GM12875 (cell line): ENCODE measurements around the gene SLC22A3.

Experiments
- H3K4me3 ChIP-seq: one replicate; pipeline ENCODE4 v1.5.1; 2011; ENCODE audit warnings: low read depth, low read length, control low read depth
- TF ChIP-seq, protein P1 (sequence below): IDR thresholded peaks from 2 replicates; pipeline ENCODE4 v1.5.1; 2011; ENCODE audit warnings: low read depth, mild to moderate bottlenecking, control low read depth, inconsistent platforms, low read length, moderate library complexity, borderline replicate concordance; ENCODE audit not compliant: insufficient read depth

SLC22A3 gene

DNA sequence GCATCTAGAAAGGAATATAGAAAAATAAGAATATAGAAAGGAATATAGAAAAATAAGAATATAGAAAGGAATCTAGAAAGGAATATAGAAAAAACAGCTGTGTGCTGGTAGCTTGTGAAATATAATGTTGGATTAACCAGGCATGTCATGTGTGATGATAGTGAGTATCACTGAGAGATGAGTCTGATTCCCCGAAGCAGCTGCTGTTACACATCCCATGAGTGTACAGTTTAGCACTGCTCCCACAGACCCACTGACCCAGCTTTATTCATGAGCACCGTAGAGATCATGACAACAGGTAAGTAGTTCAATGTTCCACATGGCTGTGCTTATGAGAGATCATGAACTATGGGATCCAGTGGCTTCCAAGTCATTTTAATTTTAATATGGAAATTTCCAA lies 64.8 kb downstream of the SLC22A3 start:
- TF ChIP-seq, protein P1, sequence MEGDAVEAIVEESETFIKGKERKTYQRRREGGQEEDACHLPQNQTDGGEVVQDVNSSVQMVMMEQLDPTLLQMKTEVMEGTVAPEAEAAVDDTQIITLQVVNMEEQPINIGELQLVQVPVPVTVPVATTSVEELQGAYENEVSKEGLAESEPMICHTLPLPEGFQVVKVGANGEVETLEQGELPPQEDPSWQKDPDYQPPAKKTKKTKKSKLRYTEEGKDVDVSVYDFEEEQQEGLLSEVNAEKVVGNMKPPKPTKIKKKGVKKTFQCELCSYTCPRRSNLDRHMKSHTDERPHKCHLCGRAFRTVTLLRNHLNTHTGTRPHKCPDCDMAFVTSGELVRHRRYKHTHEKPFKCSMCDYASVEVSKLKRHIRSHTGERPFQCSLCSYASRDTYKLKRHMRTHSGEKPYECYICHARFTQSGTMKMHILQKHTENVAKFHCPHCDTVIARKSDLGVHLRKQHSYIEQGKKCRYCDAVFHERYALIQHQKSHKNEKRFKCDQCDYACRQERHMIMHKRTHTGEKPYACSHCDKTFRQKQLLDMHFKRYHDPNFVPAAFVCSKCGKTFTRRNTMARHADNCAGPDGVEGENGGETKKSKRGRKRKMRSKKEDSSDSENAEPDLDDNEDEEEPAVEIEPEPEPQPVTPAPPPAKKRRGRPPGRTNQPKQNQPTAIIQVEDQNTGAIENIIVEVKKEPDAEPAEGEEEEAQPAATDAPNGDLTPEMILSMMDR, result no peak
- H3K4me3 ChIP-seq, result no peak overlapping the region

DNA sequence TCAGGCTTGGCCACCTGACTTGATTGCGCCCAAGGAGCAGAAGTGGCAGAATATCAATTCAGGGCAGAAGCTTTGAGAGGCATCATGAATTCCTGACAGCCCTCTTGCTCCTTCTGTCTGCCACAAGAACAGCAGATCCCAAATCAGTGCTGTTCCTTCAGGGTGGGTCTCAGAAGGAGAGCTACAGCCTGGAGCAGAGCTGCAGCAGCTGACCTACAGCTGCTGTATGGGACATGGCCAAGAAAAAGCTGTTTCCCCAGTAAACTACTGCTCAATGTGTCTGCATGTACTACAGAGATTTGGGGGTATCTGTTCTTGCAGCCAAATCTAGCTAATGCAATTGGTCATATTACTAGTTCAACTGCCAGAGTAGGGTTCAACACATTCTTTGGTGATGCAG lies 69.0 kb downstream of the SLC22A3 start:
- no peak overlapping the region for H3K4me3 ChIP-seq
- TF ChIP-seq, protein P1, result no peak

DNA sequence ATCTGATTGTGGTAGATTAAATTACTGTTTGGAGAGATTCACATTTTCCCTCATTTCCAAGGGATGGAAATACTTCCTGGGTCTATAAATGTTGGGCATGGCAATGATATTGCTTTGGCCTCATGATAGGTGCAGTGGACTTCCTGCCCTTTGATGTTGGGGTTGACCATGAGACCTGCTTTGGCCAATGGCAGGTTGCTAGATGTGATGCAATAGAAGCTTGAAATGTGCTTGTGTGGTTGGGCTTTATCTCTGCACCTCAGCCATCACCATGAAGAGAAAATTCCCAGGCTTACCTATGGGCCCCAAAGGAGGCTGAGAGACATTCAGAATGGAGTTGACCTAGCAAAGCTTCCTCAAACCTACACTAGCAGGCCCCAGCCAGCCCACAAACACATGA lies 69.4 kb downstream of the SLC22A3 start:
- no peak overlapping the region for H3K4me3 ChIP-seq
- TF ChIP-seq, protein P1, result no peak

DNA sequence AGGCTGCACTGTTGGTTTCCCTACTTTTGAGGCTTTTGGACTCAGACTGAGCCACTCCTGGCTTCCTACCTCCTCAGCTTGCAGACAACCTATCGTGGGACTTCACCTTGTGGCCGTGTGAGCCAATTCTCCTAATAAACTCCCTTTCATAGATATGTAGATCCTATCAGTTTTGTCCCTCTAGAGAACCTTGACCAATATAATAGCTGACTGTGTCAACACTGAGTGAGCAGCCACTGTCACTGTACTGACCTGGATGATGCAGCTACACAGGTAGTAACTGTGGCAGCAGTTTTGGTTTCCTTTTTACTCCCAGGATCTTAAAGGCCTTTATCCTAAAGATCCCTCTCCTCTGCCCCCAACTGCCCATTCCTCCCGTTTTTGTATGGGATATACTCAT lies 70.2 kb downstream of the SLC22A3 start:
- TF ChIP-seq, protein P1, result no peak

DNA sequence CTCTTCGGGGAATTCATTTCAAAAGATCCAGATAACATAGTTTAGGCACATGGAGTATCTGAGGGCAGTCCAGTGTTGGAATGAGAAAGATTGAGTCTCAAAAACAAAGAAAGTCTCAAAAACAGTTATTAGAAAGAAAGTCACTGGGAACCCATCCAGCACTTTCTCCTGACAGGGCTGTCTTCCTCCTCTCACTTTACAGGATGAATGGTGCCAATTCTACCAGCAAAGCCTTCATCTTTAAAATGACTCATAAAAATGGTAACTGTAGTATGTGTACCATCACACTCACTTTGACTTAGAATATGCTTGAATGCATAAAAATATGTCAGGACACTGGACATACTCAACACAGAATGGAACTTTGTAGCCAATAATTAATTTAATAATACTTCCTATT lies 71.3 kb downstream of the SLC22A3 start:
- H3K4me3 ChIP-seq, result no peak overlapping the region
- TF ChIP-seq, protein P1, result no peak

More for the DNA sequence above, 70.2 kb downstream of the SLC22A3 start:
- H3K4me3 ChIP-seq, result no peak overlapping the region

DNA sequence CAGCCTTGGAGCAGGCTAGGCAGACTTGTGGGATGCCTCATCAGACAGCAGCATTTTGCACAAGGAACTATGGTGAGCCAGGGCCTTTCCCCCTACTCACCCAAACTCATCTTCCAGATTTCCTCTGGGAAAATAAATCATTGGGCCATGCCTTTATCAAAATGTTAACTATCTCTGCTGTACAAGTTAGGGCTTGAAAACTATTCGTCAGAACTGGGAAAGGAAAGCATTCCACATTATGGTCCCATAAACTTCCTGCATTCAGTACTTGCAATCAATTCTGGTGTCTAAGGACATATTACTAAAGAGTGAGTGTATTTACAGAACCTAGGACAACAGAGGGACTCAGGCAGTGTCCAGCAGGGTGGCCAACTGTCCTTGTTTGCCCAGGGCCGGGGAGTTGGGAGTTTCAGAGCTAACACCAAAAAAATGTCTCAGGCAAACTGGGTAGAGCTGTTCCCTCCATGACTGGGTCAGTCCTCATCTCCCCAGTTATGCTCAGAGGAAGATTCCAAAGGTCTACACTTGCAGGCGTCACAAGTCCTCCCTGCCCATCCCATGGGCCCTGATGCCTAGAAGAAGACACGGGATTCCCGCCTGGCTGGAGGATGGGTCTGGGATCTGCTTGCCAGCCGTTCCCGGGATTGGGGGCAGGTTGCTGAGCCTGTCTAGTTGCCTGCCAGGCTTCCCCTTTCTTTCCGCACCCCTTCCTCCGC lies 72.2 kb downstream of the SLC22A3 start:
- TF ChIP-seq, protein P1, result no peak

DNA sequence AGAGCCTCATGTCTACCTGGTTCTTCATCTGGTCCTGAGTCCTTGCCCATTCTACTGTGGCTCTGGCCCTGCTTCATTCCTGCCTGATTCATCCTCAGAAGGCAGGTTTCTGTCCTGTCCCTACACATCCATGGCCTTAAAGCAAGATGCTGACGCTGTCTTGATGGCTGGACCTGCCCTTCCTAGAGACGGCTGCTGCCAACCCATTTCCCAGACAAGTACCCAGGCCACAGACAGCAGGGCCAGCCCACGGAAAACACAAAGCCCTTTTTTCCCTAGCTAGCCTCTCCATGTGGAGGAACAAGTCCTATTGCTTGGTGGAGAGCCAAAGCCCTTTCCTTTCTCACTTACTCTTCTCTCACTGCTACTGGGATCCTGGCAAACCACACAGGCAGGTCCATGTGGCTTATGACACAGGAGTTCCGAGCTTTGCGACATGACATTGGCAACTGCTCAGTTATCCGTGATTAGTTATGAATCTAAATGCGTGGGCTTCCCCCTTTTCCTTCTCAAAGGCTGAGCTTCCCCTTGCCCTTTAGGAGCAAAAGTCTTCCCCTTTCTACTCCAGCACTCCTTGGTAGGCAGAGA lies 72.9 kb downstream of the SLC22A3 start:
- TF ChIP-seq, protein P1, result no peak
- H3K4me3 ChIP-seq, result no peak overlapping the region

More for the DNA sequence above, 72.2 kb downstream of the SLC22A3 start:
- H3K4me3 ChIP-seq, result no peak overlapping the region
